Transverse colon (tissue), 4 donors: ENCODE measurements around the gene NOCT.

Experiments
- CTCF ChIP-seq, 5 experiments: fragments of 200-600 bp in 3 of 5; fragments of 450-650 bp in 2 of 5; sonication (generic) in 3 of 5; IDR thresholded peaks; 1 replicate in 2 of 5; 2 replicates in 3 of 5; pipeline ENCODE4 v1.5.1; 2016 to 2017; ENCODE audit warnings: antibody characterized with exemption in 5 of 5, inconsistent platforms in 3 of 5, mild to moderate bottlenecking in 2 of 5, moderate library complexity in 1 of 5
- POLR2A ChIP-seq: fragments of 450-650 bp; IDR thresholded peaks from one replicate; pipeline ENCODE4 v1.6.1; 2016; ENCODE audit warnings: antibody characterized with exemption, mild to moderate bottlenecking, moderate library complexity
- POLR2AphosphoS5 ChIP-seq, 3 donors: sonication (generic); formaldehyde crosslinking; IDR thresholded peaks; one replicate each; pipeline ENCODE4 v1.6.1; 2016; ENCODE audit warnings: antibody characterized with exemption in 3 of 3

- TF ChIP-seq CTCF (IDR thresholded peaks at IDR 0.05) (no peak), POLR2A (no peak), POLR2AphosphoS5 (IDR thresholded peaks at IDR 0.05) (no peak)
Measured at GRCh38 chr4:139005774-139006173, 9.8 kb upstream of the NOCT start.
